CD4-positive, alpha-beta T cell treated with Interleukin-2 at 100 ng/mL for 4 hours (primary cell): ENCODE data around the gene COA3.

ENCODE experiments used
- DNase-seq: peaks from one replicate; pipeline ENCODE4 v3.0.0-alpha.2; 2020; ENCODE audit warnings: low spot score

COA3 gene

GRCh38 chr17:42750739-42751344 is 47.7 kb downstream of the COA3 start:
- no peak for DNase-seq

GRCh38 chr17:42748908-42749798 is 49.4 kb downstream of the COA3 start:
- no peak for DNase-seq

- no peak for DNase-seq
Measured at GRCh38 chr17:42748202-42748907, 50.1 kb downstream of the COA3 start.
